HepG2 (cell line): Measurements from ENCODE around the gene CCDC120. TPM values are rescaled to one million over a fixed set of nuclear protein-coding genes. Genes with fewer than 3 reads are reported as not detected.
A peak's percentile ranks its signal among the peaks of the same experiment; 100 is the strongest.

Experiments used
- ATAC-seq: fragments of 200-7000 bp; cut with Tn5 transposase; 3 replicates; pipeline ENCODE4 v1.9.1; 2020; ENCODE audit warnings: mild to moderate bottlenecking, moderate library complexity
- BruUV-seq: library from RNA; stranded (reverse); fragments of 400-500 nt; replicated peaks from 2 replicates; lab custom pipeline; 2021; lab: Mats Ljungman, UMichigan
- CTCF ChIA-PET: fragments of 300-600 bp; formaldehyde crosslinking; extraction: SDS; loops from one replicate; lab custom pipeline; 2021; ENCODE audit warnings: low total read pairs, inconsistent platforms, low intra/inter-chr PET ratio; lab: Yijun Ruan, JAX
- POLR2A ChIA-PET: fragments of 350-600 bp; sonication (Branson Sonifier 250); formaldehyde crosslinking; loops from one replicate; lab custom pipeline; 2020; ENCODE audit warnings: antibody characterized with exemption, inconsistent platforms; lab: Yijun Ruan, JAX
- DNase-seq: peaks from one replicate; pipeline ENCODE4 v3.0.0-alpha.2; 2015; ENCODE audit warnings: low spot score
- FAIRE-seq: peaks from 3 replicates; lab custom pipeline; 2011; peaks lifted over from hg19 to GRCh38; lab: Jason Lieb, UNC
- H2AFZ ChIP-seq: one replicate; pipeline ENCODE4 v1.6.1; 2011; ENCODE audit warnings: low read length, inconsistent platforms
- H3K27ac ChIP-seq: fragments of 300-600 bp; 3 replicates; pipeline ENCODE4 v1.8.0; 2011; ENCODE audit warnings: mixed run types, mild to moderate bottlenecking, mixed read lengths, low read length, inconsistent platforms; ENCODE audit not compliant: insufficient read depth; ENCODE audit errors: extremely low read length
- H3K27me3 ChIP-seq, 2 experiments: fragments of 200-600 bp in 1 of 2; 2 replicates in 1 of 2; 3 replicates in 1 of 2; pipeline versions ENCODE4 v1.6.0 to v1.8.0; 2011; ENCODE audit warnings: low read length in 2 of 2, mild to moderate bottlenecking in 2 of 2, moderate library complexity in 2 of 2, inconsistent platforms in 1 of 2; ENCODE audit not compliant: insufficient read depth in 2 of 2, control insufficient read depth in 1 of 2
- H3K36me3 ChIP-seq, 2 experiments: fragments of 200-600 bp in 1 of 2; replicated peaks in 1 of 2; 2 replicates in 1 of 2; 3 replicates in 1 of 2; pipeline versions ENCODE4 v1.5.1 to v1.8.0; 2011; ENCODE audit warnings: low read length in 2 of 2, inconsistent platforms in 1 of 2; ENCODE audit not compliant: insufficient read depth in 2 of 2, control insufficient read depth in 1 of 2
- H3K4me1 ChIP-seq: 2 replicates; pipeline ENCODE4 v1.5.1; 2012; ENCODE audit warnings: low read length, inconsistent platforms; ENCODE audit not compliant: insufficient read depth
- H3K4me2 ChIP-seq: 2 replicates; pipeline ENCODE4 v1.6.0; 2011; ENCODE audit warnings: low read depth, low read length, inconsistent platforms
- H3K4me3 ChIP-seq, 3 experiments: fragments of 200-600 bp in 1 of 3; sonication (generic), shearing (Covaris generic) in 1 of 3; replicated peaks in 1 of 3; 2 replicates each; pipeline ENCODE4 v1.5.1; 2011 to 2016; ENCODE audit warnings: low read length in 3 of 3, inconsistent platforms in 2 of 3, low read depth in 2 of 3, mild to moderate bottlenecking in 2 of 3, control low read depth in 1 of 3, mixed read lengths in 1 of 3; ENCODE audit not compliant: insufficient read depth in 1 of 3
- H3K79me2 ChIP-seq: one replicate; pipeline ENCODE4 v1.6.1; 2011; ENCODE audit warnings: low read length, inconsistent platforms; ENCODE audit not compliant: insufficient read depth
- H3K9ac ChIP-seq: 2 replicates; pipeline ENCODE4 v1.6.0; 2011; ENCODE audit warnings: mild to moderate bottlenecking, low read depth, low read length, inconsistent platforms; ENCODE audit not compliant: insufficient read depth
- H3K9me3 ChIP-seq: 2 replicates; pipeline ENCODE4 v1.5.1; 2012; ENCODE audit warnings: mild to moderate bottlenecking, low read length
- H4K20me1 ChIP-seq: 2 replicates; pipeline ENCODE4 v1.6.0; 2011; ENCODE audit warnings: inconsistent platforms, mild to moderate bottlenecking, low read length, moderate library complexity; ENCODE audit not compliant: insufficient read depth
- ARID2 ChIP-seq: sonication (generic); formaldehyde crosslinking; IDR thresholded peaks from 2 replicates; pipeline ENCODE4 v1.8.1; 2022; ENCODE audit warnings: mild to moderate bottlenecking, missing genetic modification reagents, borderline replicate concordance
- ARID4A ChIP-seq: sonication (generic); formaldehyde crosslinking; IDR thresholded peaks from 2 replicates; pipeline ENCODE4 v1.5.0; 2020; ENCODE audit warnings: mild to moderate bottlenecking, missing genetic modification reagents, borderline replicate concordance
- FOXJ3 ChIP-seq: sonication (generic); formaldehyde crosslinking; IDR thresholded peaks from 2 replicates; pipeline ENCODE4 v1.4.0; 2020; ENCODE audit warnings: missing genetic modification reagents, mild to moderate bottlenecking, borderline replicate concordance
- MIXL1 ChIP-seq: IDR thresholded peaks from 2 replicates; pipeline ENCODE4 v1.6.1; 2016
- NFE2 ChIP-seq: sonication (generic); formaldehyde crosslinking; IDR thresholded peaks from 2 replicates; pipeline ENCODE4 v1.4.0; 2020; ENCODE audit warnings: missing genetic modification reagents
- NFE2L1 ChIP-seq: sonication (generic); formaldehyde crosslinking; IDR thresholded peaks from 2 replicates; pipeline ENCODE4 v1.4.0; 2020; ENCODE audit warnings: missing genetic modification reagents, mild to moderate bottlenecking, borderline replicate concordance
- PHF20 ChIP-seq: sonication (generic); formaldehyde crosslinking; IDR thresholded peaks from 2 replicates; pipeline ENCODE4 v1.5.0; 2020; ENCODE audit warnings: mild to moderate bottlenecking, missing genetic modification reagents
- SRY ChIP-seq: sonication (generic); formaldehyde crosslinking; IDR thresholded peaks from 2 replicates; pipeline ENCODE4 v1.8.0; 2022; ENCODE audit warnings: mild to moderate bottlenecking, missing genetic modification reagents
- TBX2 ChIP-seq: sonication (generic); formaldehyde crosslinking; IDR thresholded peaks from 2 replicates; pipeline ENCODE4 v1.5.0; 2020; ENCODE audit warnings: missing genetic modification reagents, mild to moderate bottlenecking, borderline replicate concordance
- TFAP4 ChIP-seq: sonication (generic); IDR thresholded peaks from 2 replicates; pipeline ENCODE4 v1.6.1; 2016; ENCODE audit warnings: low read depth, borderline replicate concordance
- ZFY ChIP-seq: sonication (generic); formaldehyde crosslinking; IDR thresholded peaks from 2 replicates; pipeline ENCODE4 v1.4.0; 2020; ENCODE audit warnings: missing genetic modification reagents
- ZNF101 ChIP-seq: sonication (generic); formaldehyde crosslinking; IDR thresholded peaks from 2 replicates; pipeline ENCODE4 v1.4.0; 2020; ENCODE audit warnings: mild to moderate bottlenecking, low read depth, missing genetic modification reagents, borderline replicate concordance
- ZNF280B ChIP-seq: sonication (generic); formaldehyde crosslinking; IDR thresholded peaks from 2 replicates; pipeline ENCODE4 v1.5.0; 2020; ENCODE audit warnings: missing genetic modification reagents, mild to moderate bottlenecking, borderline replicate concordance
- ZNF563 ChIP-seq: sonication (generic); formaldehyde crosslinking; IDR thresholded peaks from 2 replicates; pipeline ENCODE4 v1.8.0; 2022; ENCODE audit warnings: mild to moderate bottlenecking, moderate library complexity, missing genetic modification reagents
- ZNF740 ChIP-seq: sonication (generic); formaldehyde crosslinking; IDR thresholded peaks from 2 replicates; pipeline ENCODE4 v1.4.0; 2020; ENCODE audit warnings: missing genetic modification reagents
- ZNF768 ChIP-seq: sonication (generic); formaldehyde crosslinking; IDR thresholded peaks from 2 replicates; pipeline ENCODE4 v1.4.0; 2020; ENCODE audit warnings: missing genetic modification reagents
- ZNF777 ChIP-seq: sonication (generic); formaldehyde crosslinking; IDR thresholded peaks from 2 replicates; pipeline ENCODE4 v1.4.0; 2020; ENCODE audit warnings: missing genetic modification reagents
- WGBS: methylation state at CpG from one replicate; pipeline ENCODE4 v1.1.6; 2017; ENCODE audit warnings: low lambda C conversion rate; 5-methylcytosine and 5-hydroxymethylcytosine counted together
- in situ Hi-C: cut with HindIII; loops from 2 replicates; pipeline ENCODE4 v1.10.0; 2017; ENCODE audit warnings: low pct_unique_long_range_greater_than_20kb; ENCODE audit not compliant: extremely low pct_ligation_motif_present
- intact Hi-C: fragments of 100-400 bp; cut with micrococcal nuclease; formaldehyde crosslinking; loops from one replicate; pipeline ENCODE4 v1.10.0; 2022; ENCODE audit not compliant: unreplicated experiment
- polyA plus RNA-seq, 8 experiments: library from polyadenylated mRNA; depleted of rRNA in 3 of 8; stranded (reverse) in 7 of 8; unstranded in 1 of 8; fragments of >200 nt; fragmentation: Illumina TruSeq in 4 of 8; extraction: Trizol in 4 of 8; gene quantifications; 2 replicates each; pipeline versions ENCODE4 v1.2.1 to v1.2.3, GENCODE V29; 2011 to 2016; ENCODE audit warnings: low read depth in 4 of 8, missing spikeins in 1 of 8, mixed read lengths in 1 of 8; ENCODE audit not compliant: insufficient read depth in 1 of 8
- total RNA-seq, 5 experiments: library from RNA; depleted of rRNA; stranded (reverse); fragments of >200 nt; fragmentation: Illumina TruSeq; extraction: Trizol; gene quantifications; 2 replicates each; pipeline ENCODE4 v1.2.3, GENCODE V29; 2016; ENCODE audit warnings: low read depth in 1 of 5

Gene CCDC120
- total and polyA plus RNA-seq, 2 of the 13 experiments (the other 11 are each of a cell fraction or from before 2014, with no cell fraction given) = 0.89 to 3.2 TPM

GRCh38 chrX:49042581-49043219 lies 16.1 kb upstream of the CCDC120 start:
- FAIRE-seq (peak; percentile 15), ATAC-seq (peak; percentile 20), DNase-seq (no peak)
- ChIA-PET POLR2A (interaction anchor here (0.7 to 3.4 kb wide), 8 partner anchors 11 to 148 kb away, joined by 3 to 20 read pairs (median 6); partner anchors contain the start of genes GRIPAP1 and OTUD5), CTCF (no interaction called here)
- BruUV-seq = no TSS peak
- Histone ChIP-seq H3K4me3 (peak overlapping the region; percentile 73 to 82 (median 78)), H3K27ac (peak overlapping the region; percentile 66), H3K36me3 (peaks cover 4 to 12% of the 10 kb centered on the region in 2 experiments; a peak in 3 of 5 replicates), H3K4me1 (peaks cover 41% of the 10 kb centered on the region), H3K9ac (peak overlapping the region; percentile 84), H3K27me3 (no peaks in the 10 kb centered on the region; a peak in 1 of 5 replicates), H2AFZ (no peak overlapping the region), H4K20me1 (no peaks in the 10 kb centered on the region), H3K79me2 (peaks cover 20% of the 10 kb centered on the region), H3K9me3 (no peaks in the 10 kb centered on the region), H3K4me2 (peak overlapping the region; percentile 85)
- intact Hi-C loops (loop anchor here (2.0 to 5.0 kb wide), 2 partner anchors 58 to 85 kb away; partner anchors contain the start of gene OTUD5), in situ Hi-C loops (no loop called here)
- WGBS = 0% methylated on average over 1 of the region's 29 CpGs
- TF ChIP-seq MIXL1 (CRISPR knock-in tag) (no peak), ARID2 (no peak), ZFY (peak; percentile 50), SRY (CRISPR knock-in tag) (0 out of 2 replicates have a peak, but pooled peaks have one; percentile 40), ZNF768 (CRISPR knock-in tag) (peak; percentile 61; the same call in 1 of the 2 replicates), PHF20 (CRISPR knock-in tag) (0 out of 2 replicates have a peak, but pooled peaks have one; percentile 9), ZNF777 (CRISPR knock-in tag) (peak; percentile 63; the same call in 1 of the 2 replicates), NFE2 (CRISPR knock-in tag) (no peak), TFAP4 (0 out of 2 replicates have a peak, but pooled peaks have one; percentile 21), ZNF563 (no peak), ZNF101 (CRISPR knock-in tag) (no peak), ARID4A (peak; percentile 6; the same call in 1 of the 2 replicates), ZNF280B (no peak), FOXJ3 (CRISPR knock-in tag) (no peak), NFE2L1 (CRISPR knock-in tag) (no peak), TBX2 (CRISPR knock-in tag) (peak; percentile 16; the same call in 1 of the 2 replicates), ZNF740 (CRISPR knock-in tag) (0 out of 2 replicates have a peak, but pooled peaks have one; percentile 28)
